Mesothelial cell of epicardium (in vitro differentiated cells): Measurements from ENCODE around the gene MUCL3. TPM values are rescaled to one million over a fixed set of nuclear protein-coding genes. Genes with fewer than 3 reads are reported as not detected.

Experiments used
- DNase-seq, 2 experiments: peaks; one replicate each; pipeline ENCODE4 v3.0.0; 2021; ENCODE audit warnings: low spot score in 2 of 2; ENCODE audit not compliant: unreplicated experiment in 2 of 2
- H3K27ac Mint-ChIP-seq: 2 replicates; pipeline ENCODE4 v1.8.0; 2021; ENCODE audit warnings: mixed read lengths
- H3K27me3 Mint-ChIP-seq: 2 replicates; pipeline ENCODE4 v1.8.0; 2021; ENCODE audit warnings: low read depth, mixed read lengths
- H3K36me3 Mint-ChIP-seq: 2 replicates; pipeline ENCODE4 v1.8.0; 2021; ENCODE audit warnings: mixed read lengths
- H3K4me1 Mint-ChIP-seq: 2 replicates; pipeline ENCODE4 v1.8.0; 2021; ENCODE audit warnings: mixed read lengths
- H3K4me3 Mint-ChIP-seq: 2 replicates; pipeline ENCODE4 v1.8.0; 2021; ENCODE audit warnings: mild to moderate bottlenecking, moderate library complexity, mixed read lengths
- H3K9me3 Mint-ChIP-seq: 2 replicates; pipeline ENCODE4 v1.8.0; 2021; ENCODE audit warnings: mixed read lengths
- CTCF ChIP-seq: fragments of 200-600 bp; sonication (generic); IDR thresholded peaks from one replicate; pipeline ENCODE4 v1.5.0; 2021; ENCODE audit warnings: antibody characterized with exemption; ENCODE audit not compliant: unreplicated experiment
- total RNA-seq: library from RNA; stranded (reverse); gene quantifications from 3 replicates; pipeline ENCODE4 v1.2.1, GENCODE V29; 2021

MUCL3 gene
- total RNA-seq, 1 donor from 2014 or later, result not detected

GRCh38 chr6:30893666-30894065 is 47.1 kb upstream of the MUCL3 start:
- Mint-ChIP-seq H3K27me3 (no peaks in the 10 kb centered on the region), H3K36me3 (peaks cover 40% of the 10 kb centered on the region), H3K4me1 (peaks cover 10% of the 10 kb centered on the region), H3K4me3 (no peak overlapping the region), H3K9me3 (no peaks in the 10 kb centered on the region), H3K27ac (no peak overlapping the region)
- no peak for TF ChIP-seq CTCF
- DNase-seq, result no peak

GRCh38 chr6:30894381-30894780 is 46.4 kb upstream of the MUCL3 start:
- Mint-ChIP-seq H3K4me3 (no peak overlapping the region), H3K27ac (no peak overlapping the region), H3K27me3 (no peaks in the 10 kb centered on the region), H3K9me3 (no peaks in the 10 kb centered on the region), H3K4me1 (peaks cover 10% of the 10 kb centered on the region), H3K36me3 (peaks cover 42% of the 10 kb centered on the region)
- DNase-seq, result no peak
- no peak for TF ChIP-seq CTCF

- Mint-ChIP-seq H3K9me3 (no peaks in the 10 kb centered on the region), H3K27me3 (no peaks in the 10 kb centered on the region), H3K36me3 (peaks cover 39% of the 10 kb centered on the region), H3K27ac (no peak overlapping the region), H3K4me3 (no peak overlapping the region), H3K4me1 (peaks cover 6% of the 10 kb centered on the region)
- no peak for DNase-seq
- no peak for TF ChIP-seq CTCF
Observed at GRCh38 chr6:30894935-30895334, 45.8 kb upstream of the MUCL3 start.

GRCh38 chr6:30895343-30895742 is 45.4 kb upstream of the MUCL3 start:
- DNase-seq, result no peak
- no peak overlapping the region for H3K4me3 Mint-ChIP-seq
- H3K4me1 Mint-ChIP-seq, result peaks cover 2% of the 10 kb centered on the region
- H3K36me3 Mint-ChIP-seq, result peaks cover 39% of the 10 kb centered on the region
- no peaks in the 10 kb centered on the region for H3K9me3 Mint-ChIP-seq
- H3K27ac Mint-ChIP-seq, result no peak overlapping the region
- H3K27me3 Mint-ChIP-seq, result no peaks in the 10 kb centered on the region
- TF ChIP-seq CTCF, result no peak

GRCh38 chr6:30896541-30896940 is 44.2 kb upstream of the MUCL3 start:
- H3K27ac Mint-ChIP-seq, result no peak overlapping the region
- H3K27me3 Mint-ChIP-seq, result no peaks in the 10 kb centered on the region
- DNase-seq, result no peak
- no peak for TF ChIP-seq CTCF
- peaks cover 36% of the 10 kb centered on the region for H3K36me3 Mint-ChIP-seq
- no peaks in the 10 kb centered on the region for H3K9me3 Mint-ChIP-seq
- H3K4me1 Mint-ChIP-seq, result no peaks in the 10 kb centered on the region
- no peak overlapping the region for H3K4me3 Mint-ChIP-seq

- no peak overlapping the region for H3K27ac Mint-ChIP-seq
- no peaks in the 10 kb centered on the region for H3K27me3 Mint-ChIP-seq
Observed at GRCh38 chr6:30897882-30898281, 42.9 kb upstream of the MUCL3 start.

More at GRCh38 chr6:30897882-30898281, 42.9 kb upstream of the MUCL3 start:
- no peak for TF ChIP-seq CTCF
- no peak for DNase-seq
- H3K36me3 Mint-ChIP-seq, result peaks cover 30% of the 10 kb centered on the region
- no peak overlapping the region for H3K4me3 Mint-ChIP-seq
- no peaks in the 10 kb centered on the region for H3K9me3 Mint-ChIP-seq
- no peaks in the 10 kb centered on the region for H3K4me1 Mint-ChIP-seq
